GM12873 (cell line): ENCODE data around the gene PAPPA.

Experiments
- CTCF ChIP-seq: IDR thresholded peaks from 2 replicates; pipeline ENCODE4 v1.5.1; 2012; ENCODE audit warnings: low read depth, mild to moderate bottlenecking, moderate library complexity, low read length, control low read depth; ENCODE audit not compliant: insufficient read depth; ENCODE audit errors: missing control alignments

The PAPPA gene

GRCh38 chr9:116233160-116233530 is 79.6 kb downstream of the PAPPA start:
- TF ChIP-seq CTCF, result no peak

- no peak for TF ChIP-seq CTCF
These were observed 80.5 kb downstream of the PAPPA start for GRCh38 chr9:116234081-116234480.

GRCh38 chr9:116236979-116237378 is 83.4 kb downstream of the PAPPA start:
- no peak for TF ChIP-seq CTCF

GRCh38 chr9:116237456-116237855 is 83.9 kb downstream of the PAPPA start:
- no peak for TF ChIP-seq CTCF

GRCh38 chr9:116238225-116238624 is 84.6 kb downstream of the PAPPA start:
- no peak for TF ChIP-seq CTCF

- TF ChIP-seq CTCF, result no peak
These were observed 85.3 kb downstream of the PAPPA start for GRCh38 chr9:116238776-116239340.

- no peak for TF ChIP-seq CTCF
These were observed 90.1 kb downstream of the PAPPA start for GRCh38 chr9:116243708-116244107.
